Measurements from ENCODE around the gene CDC37. TPM values are rescaled to one million over a fixed set of nuclear protein-coding genes. Genes with fewer than 3 reads are reported as not detected.

CDC37 gene
- total RNA-seq, 1 experiment from 2014 or later, result 204 TPM

DNA sequence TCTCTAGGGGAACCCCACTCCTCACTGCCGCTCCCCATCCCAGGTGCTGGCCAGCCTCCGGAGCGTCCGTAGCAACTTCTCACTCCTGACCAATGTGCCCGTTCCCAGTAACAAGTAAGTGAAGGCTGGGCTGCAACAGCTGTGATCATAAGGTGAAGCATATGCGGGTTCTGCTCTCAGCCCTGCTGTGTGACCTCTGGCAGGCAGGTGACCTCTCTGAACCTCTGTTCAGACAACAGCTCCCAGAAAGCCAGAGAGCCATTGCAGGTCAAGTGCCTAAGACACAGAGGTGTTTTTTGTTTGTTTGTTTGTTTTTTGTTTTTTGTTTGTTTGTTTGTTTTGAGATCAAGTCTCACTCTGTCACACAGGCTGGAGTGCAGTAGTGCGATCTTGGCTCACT, 45.7 kb upstream of the CDC37 start:
- Mint-ChIP-seq H3K36me3 (no peaks in the 10 kb centered on the region), H3K27me3 (ENCODE audit: low read depth) (no peaks in the 10 kb centered on the region; the same call in none of the 2 replicates), H3K9me3 (no peaks in the 10 kb centered on the region), H3K27ac (no peak overlapping the region), H3K4me3 (no peak overlapping the region), H3K4me1 (peaks cover 6% of the 10 kb centered on the region)
- no peak for DNase-seq (ENCODE audit: low spot score)
- ChIA-PET CTCF (interaction anchor here (1.6 to 2.7 kb wide), 2 partner anchors 25 to 32 kb away, joined by 6 to 18 read pairs; no protein-coding TSS in a partner anchor), POLR2A (no interaction called here)
- TF ChIP-seq JAZF1 (CRISPR knock-in tag; IDR thresholded peaks at IDR 0.05) (no peak), ZNF138 (CRISPR knock-in tag; conservative IDR thresholded peaks at IDR 0.05) (no peak), EMX1 (CRISPR knock-in tag; IDR thresholded peaks at IDR 0.05) (no peak), ELF4 (CRISPR knock-in tag; IDR thresholded peaks at IDR 0.05; ENCODE audit: low read depth) (no peak)
- TF ChIP-seq, protein P1, sequence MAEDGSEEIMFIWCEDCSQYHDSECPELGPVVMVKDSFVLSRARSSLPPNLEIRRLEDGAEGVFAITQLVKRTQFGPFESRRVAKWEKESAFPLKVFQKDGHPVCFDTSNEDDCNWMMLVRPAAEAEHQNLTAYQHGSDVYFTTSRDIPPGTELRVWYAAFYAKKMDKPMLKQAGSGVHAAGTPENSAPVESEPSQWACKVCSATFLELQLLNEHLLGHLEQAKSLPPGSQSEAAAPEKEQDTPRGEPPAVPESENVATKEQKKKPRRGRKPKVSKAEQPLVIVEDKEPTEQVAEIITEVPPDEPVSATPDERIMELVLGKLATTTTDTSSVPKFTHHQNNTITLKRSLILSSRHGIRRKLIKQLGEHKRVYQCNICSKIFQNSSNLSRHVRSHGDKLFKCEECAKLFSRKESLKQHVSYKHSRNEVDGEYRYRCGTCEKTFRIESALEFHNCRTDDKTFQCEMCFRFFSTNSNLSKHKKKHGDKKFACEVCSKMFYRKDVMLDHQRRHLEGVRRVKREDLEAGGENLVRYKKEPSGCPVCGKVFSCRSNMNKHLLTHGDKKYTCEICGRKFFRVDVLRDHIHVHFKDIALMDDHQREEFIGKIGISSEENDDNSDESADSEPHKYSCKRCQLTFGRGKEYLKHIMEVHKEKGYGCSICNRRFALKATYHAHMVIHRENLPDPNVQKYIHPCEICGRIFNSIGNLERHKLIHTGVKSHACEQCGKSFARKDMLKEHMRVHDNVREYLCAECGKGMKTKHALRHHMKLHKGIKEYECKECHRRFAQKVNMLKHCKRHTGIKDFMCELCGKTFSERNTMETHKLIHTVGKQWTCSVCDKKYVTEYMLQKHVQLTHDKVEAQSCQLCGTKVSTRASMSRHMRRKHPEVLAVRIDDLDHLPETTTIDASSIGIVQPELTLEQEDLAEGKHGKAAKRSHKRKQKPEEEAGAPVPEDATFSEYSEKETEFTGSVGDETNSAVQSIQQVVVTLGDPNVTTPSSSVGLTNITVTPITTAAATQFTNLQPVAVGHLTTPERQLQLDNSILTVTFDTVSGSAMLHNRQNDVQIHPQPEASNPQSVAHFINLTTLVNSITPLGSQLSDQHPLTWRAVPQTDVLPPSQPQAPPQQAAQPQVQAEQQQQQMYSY (CRISPR knock-in tag; IDR thresholded peaks at IDR 0.05), result no peak
- no peak for ATAC-seq

DNA sequence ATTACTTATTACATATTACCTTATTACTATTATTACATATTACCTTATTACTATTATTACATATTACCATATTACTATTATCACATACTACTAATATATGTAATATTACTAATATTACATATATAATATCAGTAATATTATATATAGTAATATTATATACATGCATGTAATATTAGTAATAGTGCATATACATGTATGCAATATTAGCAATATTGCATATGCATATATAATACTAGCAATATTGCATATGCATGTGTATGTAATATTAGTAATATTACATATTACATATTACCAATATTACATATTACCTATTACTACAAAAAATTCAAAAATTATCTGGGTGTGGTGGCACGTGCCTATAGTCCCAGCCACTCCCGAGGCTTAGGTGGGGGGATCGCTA, 39.4 kb upstream of the CDC37 start:
- Mint-ChIP-seq H3K4me3 (no peak overlapping the region), H3K9me3 (no peaks in the 10 kb centered on the region), H3K27ac (no peak overlapping the region), H3K4me1 (no peaks in the 10 kb centered on the region), H3K27me3 (ENCODE audit: low read depth) (no peaks in the 10 kb centered on the region; the same call in 1 of the 2 replicates), H3K36me3 (no peaks in the 10 kb centered on the region)
- ATAC-seq (no peak), DNase-seq (ENCODE audit: low spot score) (no peak)
- POLR2A ChIA-PET, result no interaction called here
- CTCF ChIA-PET, result interaction anchor here (1.1 kb wide), 1 partner anchor 422 kb away, joined by 3 read pairs; no protein-coding TSS in a partner anchor
- TF ChIP-seq, protein P2, sequence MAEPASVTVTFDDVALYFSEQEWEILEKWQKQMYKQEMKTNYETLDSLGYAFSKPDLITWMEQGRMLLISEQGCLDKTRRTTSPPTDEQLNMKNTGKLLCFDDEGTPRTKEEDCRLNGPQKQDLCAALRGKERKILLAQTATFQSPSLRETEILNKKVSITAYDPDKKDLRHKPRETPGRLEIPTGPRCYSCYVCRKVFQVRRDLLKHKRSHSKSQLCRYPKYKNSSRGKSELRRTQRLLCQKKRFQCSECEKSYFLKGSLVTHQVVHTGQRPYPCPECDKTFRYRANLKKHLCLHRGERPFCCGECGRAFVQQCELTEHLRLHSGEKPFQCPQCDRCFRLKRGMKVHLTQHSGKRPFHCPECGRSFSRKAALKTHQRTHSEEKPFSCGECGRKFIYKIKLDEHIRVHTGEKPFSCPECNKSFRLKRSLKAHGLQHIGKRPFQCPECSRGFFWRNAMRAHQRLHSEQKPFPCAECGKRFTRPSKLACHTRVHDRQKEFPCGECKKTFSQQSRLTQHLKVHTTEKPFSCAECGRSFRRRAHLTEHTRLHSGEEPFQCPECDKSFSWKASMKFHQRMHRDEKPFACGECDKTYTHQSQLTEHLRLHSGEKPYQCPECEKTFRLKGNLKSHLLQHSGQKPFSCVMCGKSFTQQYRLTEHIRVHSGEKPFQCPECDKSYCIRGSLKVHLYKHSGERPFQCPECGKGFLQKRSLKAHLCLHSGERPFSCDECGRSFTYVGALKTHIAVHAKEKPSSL (CRISPR knock-in tag; conservative IDR thresholded peaks at IDR 0.05), result no peak
- TF ChIP-seq, protein P3, sequence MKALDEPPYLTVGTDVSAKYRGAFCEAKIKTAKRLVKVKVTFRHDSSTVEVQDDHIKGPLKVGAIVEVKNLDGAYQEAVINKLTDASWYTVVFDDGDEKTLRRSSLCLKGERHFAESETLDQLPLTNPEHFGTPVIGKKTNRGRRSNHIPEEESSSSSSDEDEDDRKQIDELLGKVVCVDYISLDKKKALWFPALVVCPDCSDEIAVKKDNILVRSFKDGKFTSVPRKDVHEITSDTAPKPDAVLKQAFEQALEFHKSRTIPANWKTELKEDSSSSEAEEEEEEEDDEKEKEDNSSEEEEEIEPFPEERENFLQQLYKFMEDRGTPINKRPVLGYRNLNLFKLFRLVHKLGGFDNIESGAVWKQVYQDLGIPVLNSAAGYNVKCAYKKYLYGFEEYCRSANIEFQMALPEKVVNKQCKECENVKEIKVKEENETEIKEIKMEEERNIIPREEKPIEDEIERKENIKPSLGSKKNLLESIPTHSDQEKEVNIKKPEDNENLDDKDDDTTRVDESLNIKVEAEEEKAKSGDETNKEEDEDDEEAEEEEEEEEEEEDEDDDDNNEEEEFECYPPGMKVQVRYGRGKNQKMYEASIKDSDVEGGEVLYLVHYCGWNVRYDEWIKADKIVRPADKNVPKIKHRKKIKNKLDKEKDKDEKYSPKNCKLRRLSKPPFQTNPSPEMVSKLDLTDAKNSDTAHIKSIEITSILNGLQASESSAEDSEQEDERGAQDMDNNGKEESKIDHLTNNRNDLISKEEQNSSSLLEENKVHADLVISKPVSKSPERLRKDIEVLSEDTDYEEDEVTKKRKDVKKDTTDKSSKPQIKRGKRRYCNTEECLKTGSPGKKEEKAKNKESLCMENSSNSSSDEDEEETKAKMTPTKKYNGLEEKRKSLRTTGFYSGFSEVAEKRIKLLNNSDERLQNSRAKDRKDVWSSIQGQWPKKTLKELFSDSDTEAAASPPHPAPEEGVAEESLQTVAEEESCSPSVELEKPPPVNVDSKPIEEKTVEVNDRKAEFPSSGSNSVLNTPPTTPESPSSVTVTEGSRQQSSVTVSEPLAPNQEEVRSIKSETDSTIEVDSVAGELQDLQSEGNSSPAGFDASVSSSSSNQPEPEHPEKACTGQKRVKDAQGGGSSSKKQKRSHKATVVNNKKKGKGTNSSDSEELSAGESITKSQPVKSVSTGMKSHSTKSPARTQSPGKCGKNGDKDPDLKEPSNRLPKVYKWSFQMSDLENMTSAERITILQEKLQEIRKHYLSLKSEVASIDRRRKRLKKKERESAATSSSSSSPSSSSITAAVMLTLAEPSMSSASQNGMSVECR (CRISPR knock-in tag; IDR thresholded peaks at IDR 0.05; ENCODE audit: borderline replicate concordance), result no peak
- TF ChIP-seq CREB1 (CRISPR knock-in tag; IDR thresholded peaks at IDR 0.05), result no peak
- no peak for TF ChIP-seq SP1 (CRISPR knock-in tag; conservative IDR thresholded peaks at IDR 0.05)
- TF ChIP-seq NR3C1 (CRISPR knock-in tag; conservative IDR thresholded peaks at IDR 0.05; ENCODE audit: low read depth), result no peak
- TF ChIP-seq, protein P4, sequence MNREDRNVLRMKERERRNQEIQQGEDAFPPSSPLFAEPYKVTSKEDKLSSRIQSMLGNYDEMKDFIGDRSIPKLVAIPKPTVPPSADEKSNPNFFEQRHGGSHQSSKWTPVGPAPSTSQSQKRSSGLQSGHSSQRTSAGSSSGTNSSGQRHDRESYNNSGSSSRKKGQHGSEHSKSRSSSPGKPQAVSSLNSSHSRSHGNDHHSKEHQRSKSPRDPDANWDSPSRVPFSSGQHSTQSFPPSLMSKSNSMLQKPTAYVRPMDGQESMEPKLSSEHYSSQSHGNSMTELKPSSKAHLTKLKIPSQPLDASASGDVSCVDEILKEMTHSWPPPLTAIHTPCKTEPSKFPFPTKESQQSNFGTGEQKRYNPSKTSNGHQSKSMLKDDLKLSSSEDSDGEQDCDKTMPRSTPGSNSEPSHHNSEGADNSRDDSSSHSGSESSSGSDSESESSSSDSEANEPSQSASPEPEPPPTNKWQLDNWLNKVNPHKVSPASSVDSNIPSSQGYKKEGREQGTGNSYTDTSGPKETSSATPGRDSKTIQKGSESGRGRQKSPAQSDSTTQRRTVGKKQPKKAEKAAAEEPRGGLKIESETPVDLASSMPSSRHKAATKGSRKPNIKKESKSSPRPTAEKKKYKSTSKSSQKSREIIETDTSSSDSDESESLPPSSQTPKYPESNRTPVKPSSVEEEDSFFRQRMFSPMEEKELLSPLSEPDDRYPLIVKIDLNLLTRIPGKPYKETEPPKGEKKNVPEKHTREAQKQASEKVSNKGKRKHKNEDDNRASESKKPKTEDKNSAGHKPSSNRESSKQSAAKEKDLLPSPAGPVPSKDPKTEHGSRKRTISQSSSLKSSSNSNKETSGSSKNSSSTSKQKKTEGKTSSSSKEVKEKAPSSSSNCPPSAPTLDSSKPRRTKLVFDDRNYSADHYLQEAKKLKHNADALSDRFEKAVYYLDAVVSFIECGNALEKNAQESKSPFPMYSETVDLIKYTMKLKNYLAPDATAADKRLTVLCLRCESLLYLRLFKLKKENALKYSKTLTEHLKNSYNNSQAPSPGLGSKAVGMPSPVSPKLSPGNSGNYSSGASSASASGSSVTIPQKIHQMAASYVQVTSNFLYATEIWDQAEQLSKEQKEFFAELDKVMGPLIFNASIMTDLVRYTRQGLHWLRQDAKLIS (CRISPR knock-in tag; IDR thresholded peaks at IDR 0.05; ENCODE audit: borderline replicate concordance), result no peak
- no peak for TF ChIP-seq PRRX2 (CRISPR knock-in tag; IDR thresholded peaks at IDR 0.05)
- TF ChIP-seq, protein P5, sequence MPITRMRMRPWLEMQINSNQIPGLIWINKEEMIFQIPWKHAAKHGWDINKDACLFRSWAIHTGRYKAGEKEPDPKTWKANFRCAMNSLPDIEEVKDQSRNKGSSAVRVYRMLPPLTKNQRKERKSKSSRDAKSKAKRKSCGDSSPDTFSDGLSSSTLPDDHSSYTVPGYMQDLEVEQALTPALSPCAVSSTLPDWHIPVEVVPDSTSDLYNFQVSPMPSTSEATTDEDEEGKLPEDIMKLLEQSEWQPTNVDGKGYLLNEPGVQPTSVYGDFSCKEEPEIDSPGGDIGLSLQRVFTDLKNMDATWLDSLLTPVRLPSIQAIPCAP (CRISPR knock-in tag; IDR thresholded peaks at IDR 0.05), result no peak
- TF ChIP-seq TEAD4 (CRISPR knock-in tag; IDR thresholded peaks at IDR 0.05), result no peak
- no peak for TF ChIP-seq MXD4 (CRISPR knock-in tag; IDR thresholded peaks at IDR 0.05; ENCODE audit: borderline replicate concordance)
- TF ChIP-seq EMX1 (CRISPR knock-in tag; IDR thresholded peaks at IDR 0.05), result no peak
- TF ChIP-seq GTF2I (CRISPR knock-in tag; conservative IDR thresholded peaks at IDR 0.05), result no peak
- no peak for TF ChIP-seq NR2C2 (CRISPR knock-in tag; IDR thresholded peaks at IDR 0.05)
- no peak for TF ChIP-seq ZNF121 (CRISPR knock-in tag; IDR thresholded peaks at IDR 0.05)
- TF ChIP-seq, protein P6, sequence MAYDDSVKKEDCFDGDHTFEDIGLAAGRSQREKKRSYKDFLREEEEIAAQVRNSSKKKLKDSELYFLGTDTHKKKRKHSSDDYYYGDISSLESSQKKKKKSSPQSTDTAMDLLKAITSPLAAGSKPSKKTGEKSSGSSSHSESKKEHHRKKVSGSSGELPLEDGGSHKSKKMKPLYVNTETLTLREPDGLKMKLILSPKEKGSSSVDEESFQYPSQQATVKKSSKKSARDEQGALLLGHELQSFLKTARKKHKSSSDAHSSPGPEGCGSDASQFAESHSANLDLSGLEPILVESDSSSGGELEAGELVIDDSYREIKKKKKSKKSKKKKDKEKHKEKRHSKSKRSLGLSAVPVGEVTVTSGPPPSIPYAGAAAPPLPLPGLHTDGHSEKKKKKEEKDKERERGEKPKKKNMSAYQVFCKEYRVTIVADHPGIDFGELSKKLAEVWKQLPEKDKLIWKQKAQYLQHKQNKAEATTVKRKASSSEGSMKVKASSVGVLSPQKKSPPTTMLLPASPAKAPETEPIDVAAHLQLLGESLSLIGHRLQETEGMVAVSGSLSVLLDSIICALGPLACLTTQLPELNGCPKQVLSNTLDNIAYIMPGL (CRISPR knock-in tag; IDR thresholded peaks at IDR 0.05), result no peak
